ENCODE results near the gene GASK1A.

The GASK1A gene

GRCh38 chr3:43076857-43077256, 97.7 kb downstream of the GASK1A start:
- Histone ChIP-seq H3K36me3 (ENCODE audit: control insufficient read depth in 5 of 5, insufficient read depth in 5 of 5, low read length in 5 of 5) (peaks cover 0 to 38% (median 28%) of the 10 kb centered on the region in 5 donors), H3K27me3 (ENCODE audit: control insufficient read depth in 5 of 5, insufficient read depth in 4 of 5, low read length in 5 of 5) (peaks cover 0 to 3% (median 0%) of the 10 kb centered on the region in 5 donors), H3K27ac (ENCODE audit: low read depth, low read length) (no peak overlapping the region), H3K9me3 (ENCODE audit: control insufficient read depth in 5 of 5, low read length in 5 of 5) (no peaks in the 10 kb centered on the region), H3K4me1 (ENCODE audit: control insufficient read depth in 5 of 5, insufficient read depth in 5 of 5, low read length in 5 of 5) (no peaks in the 10 kb centered on the region), H3K9ac (ENCODE audit: low read length in 5 of 5) (no peak overlapping the region), H3K4me3 (ENCODE audit: low read depth in 1 of 5, low read length in 5 of 5) (no peak overlapping the region)

DNA sequence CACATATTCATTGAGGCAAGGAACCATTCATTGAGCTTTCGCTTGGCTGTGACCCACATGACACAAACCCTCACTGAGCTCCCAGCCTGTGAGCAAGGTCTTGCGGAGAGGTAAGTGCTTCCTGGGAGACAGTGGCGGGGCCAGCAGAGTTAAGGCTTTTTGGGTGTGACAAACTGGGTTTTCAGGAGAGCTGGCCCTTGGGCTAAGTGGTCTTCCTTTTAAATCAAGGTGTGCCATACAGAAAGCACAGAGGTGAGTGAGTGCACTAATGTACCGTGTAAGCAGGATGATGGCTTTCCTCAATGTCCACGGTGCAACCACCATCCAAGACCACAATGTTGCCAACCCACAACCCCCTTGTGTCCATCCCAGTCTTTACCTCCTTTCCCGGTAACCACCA, 98.2 kb downstream of the GASK1A start:
- Histone ChIP-seq H3K27ac (ENCODE audit: low read depth, low read length) (no peak overlapping the region), H3K4me1 (ENCODE audit: control insufficient read depth in 5 of 5, insufficient read depth in 5 of 5, low read length in 5 of 5) (no peaks in the 10 kb centered on the region), H3K9ac (ENCODE audit: low read length in 5 of 5) (no peak overlapping the region), H3K4me3 (ENCODE audit: low read depth in 1 of 5, low read length in 5 of 5) (no peak overlapping the region), H3K36me3 (ENCODE audit: control insufficient read depth in 5 of 5, insufficient read depth in 5 of 5, low read length in 5 of 5) (peaks cover 0 to 38% (median 28%) of the 10 kb centered on the region in 5 donors), H3K9me3 (ENCODE audit: control insufficient read depth in 5 of 5, low read length in 5 of 5) (no peaks in the 10 kb centered on the region), H3K27me3 (ENCODE audit: control insufficient read depth in 5 of 5, insufficient read depth in 4 of 5, low read length in 5 of 5) (peaks cover 0 to 3% (median 0%) of the 10 kb centered on the region in 5 donors)

- no peak overlapping the region for H3K4me3 ChIP-seq (ENCODE audit: low read depth in 1 of 5, low read length in 5 of 5)
- no peaks in the 10 kb centered on the region for H3K9me3 ChIP-seq (ENCODE audit: control insufficient read depth in 5 of 5, low read length in 5 of 5)
- no peak overlapping the region for H3K9ac ChIP-seq (ENCODE audit: low read length in 5 of 5)
- peaks cover 0 to 38% (median 28%) of the 10 kb centered on the region in 5 donors for H3K36me3 ChIP-seq (ENCODE audit: control insufficient read depth in 5 of 5, insufficient read depth in 5 of 5, low read length in 5 of 5)
- no peaks in the 10 kb centered on the region for H3K4me1 ChIP-seq (ENCODE audit: control insufficient read depth in 5 of 5, insufficient read depth in 5 of 5, low read length in 5 of 5)
- H3K27me3 ChIP-seq (ENCODE audit: control insufficient read depth in 5 of 5, insufficient read depth in 4 of 5, low read length in 5 of 5): peaks cover 0 to 3% (median 0%) of the 10 kb centered on the region in 5 donors
- no peak overlapping the region for H3K27ac ChIP-seq (ENCODE audit: low read depth, low read length)
These were observed 98.6 kb downstream of the GASK1A start for GRCh38 chr3:43077707-43078106.

DNA sequence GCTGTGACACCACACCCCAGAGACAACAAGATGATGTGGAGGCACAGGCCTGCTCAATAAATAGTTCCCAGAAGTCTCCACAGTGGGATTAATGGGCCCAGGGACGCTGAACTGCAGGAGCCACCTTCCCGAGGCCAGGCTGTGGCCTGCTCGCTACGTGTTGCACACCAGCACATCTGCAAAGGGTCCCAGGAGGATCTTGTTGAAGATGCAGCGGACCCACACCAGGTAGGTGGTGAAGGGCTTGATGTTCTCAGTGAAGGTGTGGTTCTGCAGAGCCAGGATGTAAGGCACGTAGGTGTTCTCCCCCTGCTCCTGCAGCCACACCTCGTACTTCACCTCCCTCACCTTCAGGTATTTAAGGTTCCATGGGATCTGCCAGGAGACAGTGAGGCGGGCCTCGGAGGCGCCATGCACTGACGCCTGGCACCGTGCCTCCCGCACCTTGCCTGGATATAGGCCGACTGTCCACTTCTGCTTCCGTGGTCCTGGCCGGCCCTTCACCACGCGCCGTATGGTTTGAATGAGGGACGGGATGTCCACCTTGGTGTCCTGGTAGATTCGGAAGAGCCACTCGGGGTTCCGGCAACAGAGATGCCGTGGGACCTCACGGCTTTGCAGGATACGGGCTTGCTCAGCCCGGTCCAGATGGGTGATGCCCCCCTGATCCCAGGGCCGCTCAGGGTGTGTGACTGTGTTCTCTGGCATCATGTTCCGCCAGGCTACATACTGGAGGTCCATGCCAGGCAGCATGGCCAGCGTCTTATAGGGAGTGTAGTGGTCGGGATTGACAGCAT, 100.6 kb downstream of the GASK1A start:
- no peak overlapping the region for H3K27ac ChIP-seq (ENCODE audit: low read depth, low read length)
- peaks cover 0 to 38% (median 28%) of the 10 kb centered on the region in 5 donors for H3K36me3 ChIP-seq (ENCODE audit: control insufficient read depth in 5 of 5, insufficient read depth in 5 of 5, low read length in 5 of 5)
- H3K9ac ChIP-seq (ENCODE audit: low read length in 5 of 5): no peak overlapping the region
- H3K4me3 ChIP-seq (ENCODE audit: low read depth in 1 of 5, low read length in 5 of 5): no peak overlapping the region
- H3K27me3 ChIP-seq (ENCODE audit: control insufficient read depth in 5 of 5, insufficient read depth in 4 of 5, low read length in 5 of 5): no peaks in the 10 kb centered on the region
- H3K9me3 ChIP-seq (ENCODE audit: control insufficient read depth in 5 of 5, low read length in 5 of 5): no peaks in the 10 kb centered on the region
- H3K4me1 ChIP-seq (ENCODE audit: control insufficient read depth in 5 of 5, insufficient read depth in 5 of 5, low read length in 5 of 5): no peaks in the 10 kb centered on the region

DNA sequence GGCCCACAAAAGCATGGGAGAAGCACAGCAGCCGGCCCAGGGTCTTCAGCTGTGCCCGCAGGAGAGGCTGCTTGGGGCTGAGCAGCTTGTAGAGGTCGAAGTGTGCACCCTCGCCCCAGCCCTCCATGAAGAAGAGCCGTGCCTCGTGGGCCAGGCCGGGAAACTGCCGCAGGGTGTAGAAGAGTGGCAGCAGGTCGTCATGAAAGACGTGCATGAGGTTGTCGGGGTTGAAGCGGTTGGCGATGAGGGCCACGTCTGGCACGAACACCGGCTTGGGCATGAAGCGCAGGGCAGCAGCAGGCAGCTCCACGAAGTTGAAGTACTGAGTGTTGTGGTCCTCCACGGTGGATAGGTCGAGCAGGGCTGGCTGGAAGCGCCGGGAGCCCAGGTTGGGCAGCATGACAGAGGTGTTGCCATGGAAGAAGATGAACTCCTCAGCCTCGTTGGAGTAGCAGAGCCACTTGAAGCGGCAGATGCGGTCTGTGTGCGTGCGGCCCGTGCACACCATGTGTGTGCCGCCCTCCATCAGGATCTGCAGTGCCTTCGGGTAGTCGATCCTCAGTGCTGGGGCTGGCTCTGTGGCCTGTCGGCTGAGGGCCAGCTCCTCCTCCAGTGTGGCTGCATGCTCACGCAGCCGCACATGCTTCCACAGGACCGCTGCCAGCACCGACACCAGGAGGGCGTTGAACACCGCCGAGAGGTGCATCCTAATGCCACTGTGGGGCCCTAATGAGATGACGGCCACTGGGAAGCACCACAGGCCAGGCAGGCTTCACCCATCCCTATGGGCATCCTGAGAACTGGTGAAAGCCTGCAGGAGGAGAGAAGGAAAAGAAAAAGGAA, 101.8 kb downstream of the GASK1A start:
- Histone ChIP-seq H3K4me3 (ENCODE audit: low read depth in 1 of 5, low read length in 5 of 5) (no peak overlapping the region), H3K36me3 (ENCODE audit: control insufficient read depth in 5 of 5, insufficient read depth in 5 of 5, low read length in 5 of 5) (peaks cover 0 to 38% (median 28%) of the 10 kb centered on the region in 5 donors), H3K27me3 (ENCODE audit: control insufficient read depth in 5 of 5, insufficient read depth in 4 of 5, low read length in 5 of 5) (no peaks in the 10 kb centered on the region), H3K9me3 (ENCODE audit: control insufficient read depth in 5 of 5, low read length in 5 of 5) (no peaks in the 10 kb centered on the region), H3K4me1 (ENCODE audit: control insufficient read depth in 5 of 5, insufficient read depth in 5 of 5, low read length in 5 of 5) (no peaks in the 10 kb centered on the region), H3K9ac (ENCODE audit: low read length in 5 of 5) (no peak overlapping the region), H3K27ac (ENCODE audit: low read depth, low read length) (no peak overlapping the region)

GRCh38 chr3:43081796-43082195, 102.7 kb downstream of the GASK1A start:
- peaks cover 0 to 38% (median 28%) of the 10 kb centered on the region in 5 donors for H3K36me3 ChIP-seq (ENCODE audit: control insufficient read depth in 5 of 5, insufficient read depth in 5 of 5, low read length in 5 of 5)
- H3K9ac ChIP-seq (ENCODE audit: low read length in 5 of 5): no peak overlapping the region
- H3K4me1 ChIP-seq (ENCODE audit: control insufficient read depth in 5 of 5, insufficient read depth in 5 of 5, low read length in 5 of 5): no peaks in the 10 kb centered on the region

GRCh38 chr3:43082457-43082856, 103.3 kb downstream of the GASK1A start:
- peaks cover 0 to 38% (median 28%) of the 10 kb centered on the region in 5 donors for H3K36me3 ChIP-seq (ENCODE audit: control insufficient read depth in 5 of 5, insufficient read depth in 5 of 5, low read length in 5 of 5)

More at GRCh38 chr3:43081796-43082195, 102.7 kb downstream of the GASK1A start:
- Histone ChIP-seq H3K4me3 (ENCODE audit: low read depth in 1 of 5, low read length in 5 of 5) (no peak overlapping the region), H3K9me3 (ENCODE audit: control insufficient read depth in 5 of 5, low read length in 5 of 5) (no peaks in the 10 kb centered on the region), H3K27me3 (ENCODE audit: control insufficient read depth in 5 of 5, insufficient read depth in 4 of 5, low read length in 5 of 5) (no peaks in the 10 kb centered on the region), H3K27ac (ENCODE audit: low read depth, low read length) (no peak overlapping the region)

GRCh38 chr3:43086460-43087165, 107.5 kb downstream of the GASK1A start:
- H3K4me1 ChIP-seq (ENCODE audit: control insufficient read depth in 5 of 5, insufficient read depth in 5 of 5, low read length in 5 of 5): no peaks in the 10 kb centered on the region
- H3K27me3 ChIP-seq (ENCODE audit: control insufficient read depth in 5 of 5, insufficient read depth in 4 of 5, low read length in 5 of 5): no peaks in the 10 kb centered on the region
- H3K27ac ChIP-seq (ENCODE audit: low read depth, low read length): no peak overlapping the region
- H3K9ac ChIP-seq (ENCODE audit: low read length in 5 of 5): no peak overlapping the region
- no peaks in the 10 kb centered on the region for H3K9me3 ChIP-seq (ENCODE audit: control insufficient read depth in 5 of 5, low read length in 5 of 5)
- peaks cover 0 to 4% (median 3%) of the 10 kb centered on the region in 5 donors for H3K36me3 ChIP-seq (ENCODE audit: control insufficient read depth in 5 of 5, insufficient read depth in 5 of 5, low read length in 5 of 5)
- no peak overlapping the region for H3K4me3 ChIP-seq (ENCODE audit: low read depth in 1 of 5, low read length in 5 of 5)

More at GRCh38 chr3:43082457-43082856, 103.3 kb downstream of the GASK1A start:
- Histone ChIP-seq H3K4me1 (ENCODE audit: control insufficient read depth in 5 of 5, insufficient read depth in 5 of 5, low read length in 5 of 5) (no peaks in the 10 kb centered on the region), H3K9ac (ENCODE audit: low read length in 5 of 5) (no peak overlapping the region), H3K27ac (ENCODE audit: low read depth, low read length) (no peak overlapping the region), H3K4me3 (ENCODE audit: low read depth in 1 of 5, low read length in 5 of 5) (no peak overlapping the region), H3K27me3 (ENCODE audit: control insufficient read depth in 5 of 5, insufficient read depth in 4 of 5, low read length in 5 of 5) (no peaks in the 10 kb centered on the region), H3K9me3 (ENCODE audit: control insufficient read depth in 5 of 5, low read length in 5 of 5) (no peaks in the 10 kb centered on the region)

- H3K27ac ChIP-seq (ENCODE audit: low read depth, low read length): no peak overlapping the region
- no peaks in the 10 kb centered on the region for H3K4me1 ChIP-seq (ENCODE audit: control insufficient read depth in 5 of 5, insufficient read depth in 5 of 5, low read length in 5 of 5)
- peaks cover 0 to 3% (median 0%) of the 10 kb centered on the region in 5 donors for H3K36me3 ChIP-seq (ENCODE audit: control insufficient read depth in 5 of 5, insufficient read depth in 5 of 5, low read length in 5 of 5)
- H3K4me3 ChIP-seq (ENCODE audit: low read depth in 1 of 5, low read length in 5 of 5): no peak overlapping the region
- H3K27me3 ChIP-seq (ENCODE audit: control insufficient read depth in 5 of 5, insufficient read depth in 4 of 5, low read length in 5 of 5): no peaks in the 10 kb centered on the region
- H3K9ac ChIP-seq (ENCODE audit: low read length in 5 of 5): no peak overlapping the region
- no peaks in the 10 kb centered on the region for H3K9me3 ChIP-seq (ENCODE audit: control insufficient read depth in 5 of 5, low read length in 5 of 5)
These were observed 108.2 kb downstream of the GASK1A start for GRCh38 chr3:43087249-43087776.

All from subcutaneous abdominal adipose tissue (tissue), 5 donors.